ENCODE data around the gene ATG9A. TPM values are rescaled to one million over a fixed set of nuclear protein-coding genes. Genes with fewer than 3 reads are reported as not detected.
"Not testable (repeated sequence)": the region's sequence is repeated elsewhere in the genome, so short reads cannot be mapped to it uniquely, and the experiment has no call there.

ATG9A gene
- total RNA-seq, 1 donor from 2014 or later = 52.9 TPM

DNA sequence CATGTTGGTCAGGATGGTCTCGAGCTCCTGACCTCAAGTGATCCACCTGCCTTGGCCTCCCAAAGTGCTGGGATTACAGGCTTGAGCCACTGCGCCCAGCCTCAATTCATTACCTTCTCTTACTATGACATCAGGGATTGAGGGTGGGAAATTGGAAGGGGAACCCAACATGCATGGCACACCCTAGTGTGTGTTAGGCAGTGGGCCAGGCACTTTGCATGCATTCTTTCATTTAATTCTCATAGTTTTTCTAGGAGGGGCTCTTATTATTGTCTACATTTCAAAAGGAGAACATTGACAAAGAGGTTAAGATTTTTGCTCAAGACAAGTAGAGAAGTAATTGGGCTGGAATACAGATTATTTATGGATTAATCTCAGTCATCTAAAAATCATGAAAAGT, 38.9 kb upstream of the ATG9A start:
- peaks cover 5% of the 10 kb centered on the region for H3K4me1 Mint-ChIP-seq (ENCODE audit: unreplicated experiment)
- H3K27ac Mint-ChIP-seq = peak overlapping the region; percentile 83
- no peak for DNase-seq (ENCODE audit: extremely low spot score, unreplicated experiment)
- no peaks in the 10 kb centered on the region for H3K9me3 Mint-ChIP-seq
- no peak overlapping the region for H3K4me3 Mint-ChIP-seq
- no peaks in the 10 kb centered on the region for H3K36me3 Mint-ChIP-seq
- TF ChIP-seq, protein P1, sequence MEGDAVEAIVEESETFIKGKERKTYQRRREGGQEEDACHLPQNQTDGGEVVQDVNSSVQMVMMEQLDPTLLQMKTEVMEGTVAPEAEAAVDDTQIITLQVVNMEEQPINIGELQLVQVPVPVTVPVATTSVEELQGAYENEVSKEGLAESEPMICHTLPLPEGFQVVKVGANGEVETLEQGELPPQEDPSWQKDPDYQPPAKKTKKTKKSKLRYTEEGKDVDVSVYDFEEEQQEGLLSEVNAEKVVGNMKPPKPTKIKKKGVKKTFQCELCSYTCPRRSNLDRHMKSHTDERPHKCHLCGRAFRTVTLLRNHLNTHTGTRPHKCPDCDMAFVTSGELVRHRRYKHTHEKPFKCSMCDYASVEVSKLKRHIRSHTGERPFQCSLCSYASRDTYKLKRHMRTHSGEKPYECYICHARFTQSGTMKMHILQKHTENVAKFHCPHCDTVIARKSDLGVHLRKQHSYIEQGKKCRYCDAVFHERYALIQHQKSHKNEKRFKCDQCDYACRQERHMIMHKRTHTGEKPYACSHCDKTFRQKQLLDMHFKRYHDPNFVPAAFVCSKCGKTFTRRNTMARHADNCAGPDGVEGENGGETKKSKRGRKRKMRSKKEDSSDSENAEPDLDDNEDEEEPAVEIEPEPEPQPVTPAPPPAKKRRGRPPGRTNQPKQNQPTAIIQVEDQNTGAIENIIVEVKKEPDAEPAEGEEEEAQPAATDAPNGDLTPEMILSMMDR (conservative IDR thresholded peaks at IDR 0.05) = no peak
- H3K27me3 Mint-ChIP-seq = peaks cover 40% of the 10 kb centered on the region

DNA sequence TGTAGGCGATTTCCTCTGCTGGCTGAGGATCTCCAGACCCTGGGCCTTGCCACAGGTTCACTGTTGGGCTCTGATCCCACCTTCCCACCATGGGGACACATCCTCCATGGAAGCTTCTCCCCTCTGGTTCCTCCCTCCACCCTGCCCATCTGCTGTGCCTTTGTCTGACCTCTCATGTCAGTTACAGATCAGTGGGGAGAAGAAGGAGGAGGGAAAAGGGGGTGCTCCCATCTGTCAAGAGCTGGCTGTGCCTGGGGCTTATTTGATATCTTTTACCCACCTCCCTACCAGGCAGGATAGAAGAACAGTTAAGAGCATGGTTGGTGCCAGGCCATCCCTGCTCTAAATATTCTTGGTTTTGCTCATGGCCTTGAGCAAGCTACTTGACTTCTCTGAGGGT, 37.5 kb upstream of the ATG9A start:
- Mint-ChIP-seq H3K4me1 (ENCODE audit: unreplicated experiment) (peaks cover 5% of the 10 kb centered on the region), H3K36me3 (no peaks in the 10 kb centered on the region)

DNA sequence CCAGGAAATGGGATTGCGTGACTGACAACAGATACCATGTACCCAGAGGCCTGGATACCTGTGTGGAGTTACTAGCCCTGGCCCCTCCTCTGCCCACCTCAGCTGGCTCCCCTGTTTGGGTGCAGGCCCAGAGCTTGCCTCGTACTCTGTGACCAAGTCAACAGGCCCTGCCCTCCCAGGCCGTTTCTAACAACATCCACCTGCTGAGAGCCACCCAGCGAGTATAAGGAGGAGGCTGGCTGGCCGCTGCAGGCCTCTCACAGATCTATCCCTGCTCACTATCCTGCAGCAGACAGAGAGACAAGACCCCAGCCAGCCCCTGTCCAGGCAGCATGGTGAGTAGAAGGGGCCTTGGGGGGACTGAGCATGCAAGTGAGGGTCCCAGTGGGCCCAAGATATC, 36.8 kb upstream of the ATG9A start:
- H3K9me3 Mint-ChIP-seq = no peaks in the 10 kb centered on the region

More for the DNA sequence above, 37.5 kb upstream of the ATG9A start:
- H3K27ac Mint-ChIP-seq = no peak overlapping the region
- no peak for DNase-seq (ENCODE audit: extremely low spot score, unreplicated experiment)
- no peaks in the 10 kb centered on the region for H3K9me3 Mint-ChIP-seq
- TF ChIP-seq, protein P1 (conservative IDR thresholded peaks at IDR 0.05) = no peak
- H3K4me3 Mint-ChIP-seq = no peak overlapping the region
- peaks cover 43% of the 10 kb centered on the region for H3K27me3 Mint-ChIP-seq

DNA sequence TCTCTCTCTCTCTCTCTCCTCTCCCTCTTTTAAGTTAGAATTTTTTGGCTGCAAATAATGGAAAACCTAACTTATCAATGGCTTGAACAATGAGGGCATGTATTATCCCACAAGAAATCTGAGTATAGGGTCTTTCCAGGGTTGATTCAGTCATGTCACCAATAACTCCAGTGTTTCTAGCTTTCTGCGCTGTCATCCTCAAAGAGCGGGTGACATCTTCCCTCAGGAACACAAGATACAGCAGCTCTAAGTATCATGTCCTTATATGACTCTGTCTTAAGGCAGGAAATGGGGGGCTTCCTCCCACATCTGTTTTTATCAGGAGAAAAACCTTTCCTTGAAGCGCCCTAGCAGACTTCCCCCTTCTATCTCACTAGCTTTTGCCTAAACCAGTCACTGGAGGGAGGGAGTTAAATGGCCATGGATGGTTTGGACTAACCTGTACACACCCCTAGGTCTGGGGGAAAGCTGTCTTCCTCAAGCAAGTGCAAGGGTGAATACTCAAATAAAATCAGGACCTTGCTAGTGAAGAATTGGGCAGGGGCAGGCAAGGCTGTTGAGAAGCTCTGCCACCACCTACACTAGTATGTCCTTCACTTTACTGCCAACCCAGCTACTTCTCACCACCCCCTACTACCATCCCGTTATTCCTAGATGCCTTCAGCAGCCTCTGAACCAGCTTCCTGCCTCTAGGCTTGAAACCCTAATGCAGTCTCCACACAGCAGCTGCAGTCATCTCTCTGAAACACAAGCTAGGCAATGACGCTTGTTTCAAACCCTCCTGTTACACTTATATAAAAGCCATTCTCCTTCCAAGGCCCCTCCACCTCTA, 31.8 kb upstream of the ATG9A start:
- Mint-ChIP-seq H3K9me3 (no peaks in the 10 kb centered on the region), H3K4me3 (no peak overlapping the region), H3K27ac (peak overlapping the region; percentile 9), H3K4me1 (ENCODE audit: unreplicated experiment) (no peaks in the 10 kb centered on the region), H3K27me3 (peaks cover 57% of the 10 kb centered on the region), H3K36me3 (no peaks in the 10 kb centered on the region)
- no peak for DNase-seq (ENCODE audit: extremely low spot score, unreplicated experiment)
- TF ChIP-seq, protein P1 (conservative IDR thresholded peaks at IDR 0.05) = no peak

More for the DNA sequence above, 36.8 kb upstream of the ATG9A start:
- Mint-ChIP-seq H3K36me3 (no peaks in the 10 kb centered on the region), H3K4me1 (ENCODE audit: unreplicated experiment) (peaks cover 5% of the 10 kb centered on the region), H3K27me3 (peaks cover 45% of the 10 kb centered on the region), H3K27ac (peak overlapping the region; percentile 29), H3K4me3 (no peak overlapping the region)
- TF ChIP-seq, protein P1 (conservative IDR thresholded peaks at IDR 0.05) = no peak
- no peak for DNase-seq (ENCODE audit: extremely low spot score, unreplicated experiment)

DNA sequence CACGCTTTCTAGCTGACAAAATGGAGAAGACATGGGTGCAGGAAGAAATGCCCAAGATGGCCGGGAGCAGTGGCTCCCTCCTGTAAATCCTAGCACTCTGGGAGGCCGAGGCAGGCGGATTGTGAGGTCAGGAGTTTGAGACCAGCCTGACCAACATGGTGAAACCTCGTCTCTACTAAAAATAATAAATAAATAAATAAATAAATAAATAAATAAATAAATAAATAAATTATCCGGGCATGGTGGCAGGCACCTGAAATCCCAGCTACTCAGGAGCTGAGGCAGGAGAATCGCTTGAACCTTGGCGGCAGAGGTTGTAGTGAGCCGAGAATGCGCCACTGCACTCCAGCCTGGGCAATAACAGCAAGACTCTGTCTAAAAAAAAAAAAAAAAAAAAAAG, 29.5 kb upstream of the ATG9A start:
- not testable (repeated sequence) for H3K27ac Mint-ChIP-seq; H3K9me3 Mint-ChIP-seq; DNase-seq (ENCODE audit: extremely low spot score, unreplicated experiment); H3K36me3 Mint-ChIP-seq; H3K4me1 Mint-ChIP-seq (ENCODE audit: unreplicated experiment); H3K4me3 Mint-ChIP-seq
- peaks cover 70% of the 10 kb centered on the region for H3K27me3 Mint-ChIP-seq

DNA sequence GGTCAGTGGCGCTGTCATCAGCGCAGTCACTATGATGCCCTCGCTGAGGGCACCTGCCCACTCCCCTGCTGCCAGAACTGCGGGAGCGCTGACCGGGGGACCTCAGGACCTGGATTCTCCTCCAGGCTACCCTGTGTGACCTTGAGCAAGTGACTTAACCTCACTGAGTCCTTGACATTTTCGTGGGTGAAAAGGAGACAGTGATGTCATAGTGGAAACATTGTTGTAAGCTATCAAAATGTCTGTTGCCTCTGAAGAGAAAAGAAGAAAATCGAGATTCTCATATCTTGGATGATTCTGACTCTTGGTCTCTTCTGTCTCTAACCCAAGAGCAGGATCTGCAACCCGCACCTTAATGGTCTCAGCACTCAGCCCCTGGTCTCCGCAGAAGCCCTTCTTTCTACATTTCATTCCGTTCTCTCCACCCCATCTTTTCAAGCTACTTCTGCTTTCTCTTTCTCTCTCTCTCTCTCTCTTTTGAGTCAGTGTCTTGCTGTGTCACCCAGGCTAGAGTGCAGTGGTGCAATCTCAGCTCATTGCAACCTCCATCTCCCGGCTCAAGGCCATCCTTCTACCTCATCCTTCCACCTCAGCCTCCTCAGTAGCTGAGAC, 25.3 kb upstream of the ATG9A start:
- no peaks in the 10 kb centered on the region for H3K9me3 Mint-ChIP-seq
- peak overlapping the region; percentile 25 for H3K27ac Mint-ChIP-seq
- H3K27me3 Mint-ChIP-seq = peaks cover 66% of the 10 kb centered on the region
- TF ChIP-seq, protein P1 (conservative IDR thresholded peaks at IDR 0.05) = no peak
- no peaks in the 10 kb centered on the region for H3K36me3 Mint-ChIP-seq
- peaks cover 2% of the 10 kb centered on the region for H3K4me1 Mint-ChIP-seq (ENCODE audit: unreplicated experiment)
- peak overlapping the region; percentile 64 for H3K4me3 Mint-ChIP-seq
- DNase-seq (ENCODE audit: extremely low spot score, unreplicated experiment) = no peak

All from type B pancreatic cell (in vitro differentiated cells).